GM23338 (cell line): ENCODE measurements around the gene PDCD7. TPM values are rescaled to one million over a fixed set of nuclear protein-coding genes. Genes with fewer than 3 reads are reported as not detected.

Experiments
- ATAC-seq: fragments of 200-7000 bp; cut with Tn5 transposase; 3 replicates; pipeline ENCODE4 v1.9.1; 2020
- DNase-seq: peaks from one replicate; pipeline ENCODE4 v3.0.0-alpha.2; 2015; ENCODE audit warnings: low spot score
- H2AFZ ChIP-seq: fragments of 200-600 bp; sonication (generic); 2 replicates; pipeline ENCODE4 v1.8.0; 2016; ENCODE audit warnings: antibody characterized with exemption, mild to moderate bottlenecking, moderate library complexity
- H3F3A ChIP-seq: fragments of 200-600 bp; sonication (generic); replicated peaks from 2 replicates; pipeline ENCODE4 v1.8.0; 2017; ENCODE audit warnings: antibody characterized with exemption, mixed run types, low read depth
- H3K27ac ChIP-seq: fragments of 200-600 bp; sonication (generic); 2 replicates; pipeline ENCODE4 v1.6.1; 2016; ENCODE audit warnings: low read depth
- H3K27me3 ChIP-seq: fragments of 200-600 bp; sonication (generic); 2 replicates; pipeline ENCODE4 v1.8.0; 2016; ENCODE audit warnings: mild to moderate bottlenecking, mixed run types, moderate library complexity; ENCODE audit not compliant: insufficient read depth
- H3K36me3 ChIP-seq: fragments of 200-600 bp; sonication (generic); 2 replicates; pipeline ENCODE4 v1.8.0; 2016; ENCODE audit warnings: mild to moderate bottlenecking; ENCODE audit not compliant: insufficient read depth
- H3K4me1 ChIP-seq: fragments of 200-600 bp; sonication (generic); 2 replicates; pipeline ENCODE4 v1.8.0; 2016; ENCODE audit warnings: mild to moderate bottlenecking, moderate library complexity; ENCODE audit not compliant: insufficient read depth
- H3K4me2 ChIP-seq: fragments of 200-600 bp; sonication (generic); 2 replicates; pipeline ENCODE4 v1.7.1; 2017; ENCODE audit warnings: mixed run types
- H3K4me3 ChIP-seq: fragments of 200-600 bp; sonication (generic); 2 replicates; pipeline ENCODE4 v1.6.1; 2016; ENCODE audit warnings: mixed run types
- H3K79me2 ChIP-seq: fragments of 200-600 bp; sonication (generic); replicated peaks from 2 replicates; pipeline ENCODE4 v1.8.0; 2017; ENCODE audit warnings: mild to moderate bottlenecking; ENCODE audit not compliant: insufficient read depth
- H3K9me2 ChIP-seq: fragments of 200-600 bp; sonication (generic); 2 replicates; pipeline ENCODE4 v1.8.0; 2017; ENCODE audit not compliant: insufficient read depth
- H4K20me1 ChIP-seq: fragments of 200-600 bp; sonication (generic); replicated peaks from 2 replicates; pipeline ENCODE4 v1.8.0; 2017; ENCODE audit warnings: mild to moderate bottlenecking; ENCODE audit not compliant: insufficient read depth
- H3K27ac Mint-ChIP-seq: 2 replicates; pipeline ENCODE4 v1.8.0; 2020; ENCODE audit warnings: inconsistent platforms, mild to moderate bottlenecking, moderate library complexity, mixed read lengths
- H3K27me3 Mint-ChIP-seq: 3 replicates; pipeline ENCODE4 v1.8.0; 2022; ENCODE audit warnings: low read depth, mild to moderate bottlenecking, moderate library complexity, mixed read lengths, inconsistent platforms; ENCODE audit not compliant: insufficient read depth, poor library complexity
- H3K36me3 Mint-ChIP-seq: 3 replicates; pipeline ENCODE4 v1.8.0; 2021; ENCODE audit warnings: low read depth, mild to moderate bottlenecking, inconsistent platforms, moderate library complexity, mixed read lengths
- H3K4me1 Mint-ChIP-seq: 3 replicates; pipeline ENCODE4 v1.8.0; 2020; ENCODE audit warnings: mild to moderate bottlenecking, inconsistent platforms, mixed read lengths
- H3K4me3 Mint-ChIP-seq: 3 replicates; pipeline ENCODE4 v1.8.0; 2021; ENCODE audit warnings: moderate library complexity, mild to moderate bottlenecking, inconsistent platforms, mixed read lengths
- H3K9me3 Mint-ChIP-seq: 3 replicates; pipeline ENCODE4 v1.8.0; 2020; ENCODE audit warnings: moderate library complexity, mild to moderate bottlenecking, inconsistent platforms, mixed read lengths
- CREB1 ChIP-seq: fragments of 250-450 bp; sonication (Bioruptor Pico); IDR thresholded peaks from 2 replicates; pipeline ENCODE4 v1.5.0; 2020; ENCODE audit warnings: low read depth, mild to moderate bottlenecking, moderate library complexity
- ETS1 ChIP-seq: IDR thresholded peaks from 2 replicates; pipeline ENCODE4 v1.6.1; 2016; ENCODE audit warnings: antibody characterized with exemption
- EZH2 ChIP-seq: fragments of 200-600 bp; sonication (generic); IDR thresholded peaks from one replicate; pipeline ENCODE4 v1.8.0; 2017; ENCODE audit warnings: antibody characterized with exemption, mild to moderate bottlenecking, low read depth; ENCODE audit not compliant: unreplicated experiment
- EZH2phosphoT487 ChIP-seq: fragments of 200-600 bp; sonication (generic); IDR thresholded peaks from one replicate; pipeline ENCODE4 v1.8.1; 2018; ENCODE audit warnings: antibody characterized with exemption; ENCODE audit not compliant: unreplicated experiment
- JUNB ChIP-seq: IDR thresholded peaks from one replicate; pipeline ENCODE4 v1.6.1; 2016; ENCODE audit warnings: antibody characterized with exemption; ENCODE audit not compliant: unreplicated experiment
- NANOG ChIP-seq: IDR thresholded peaks from 2 replicates; pipeline ENCODE4 v1.6.1; 2016; ENCODE audit warnings: antibody characterized with exemption, borderline replicate concordance
- POLR2AphosphoS5 ChIP-seq: IDR thresholded peaks from 2 replicates; pipeline ENCODE4 v1.6.1; 2016; ENCODE audit warnings: antibody characterized with exemption, low read depth
- ZNF331 ChIP-seq: fragments of 250-450 bp; sonication (Bioruptor Pico); IDR thresholded peaks from 2 replicates; pipeline ENCODE4 v1.5.0; 2020; ENCODE audit warnings: low read depth, mild to moderate bottlenecking, moderate library complexity
- polyA plus RNA-seq: library from polyadenylated mRNA; unstranded; fragments of >200 nt; fragmentation: Nextera tagmentation; extraction: Ambion mirVana; gene quantifications from 2 replicates; pipeline ENCODE4 v1.2.1, GENCODE V29; 2016
- total RNA-seq: library from RNA; depleted of rRNA; stranded (reverse); fragments of >200 nt; shearing (Covaris generic); gene quantifications from 2 replicates; pipeline ENCODE4 v1.2.3, GENCODE V29; 2014
- TF ChIP-seq, protein P1 (sequence below): fragments of 250-450 bp; sonication (Bioruptor Pico); IDR thresholded peaks from 2 replicates; pipeline ENCODE4 v1.5.0; 2020; ENCODE audit warnings: mild to moderate bottlenecking, moderate library complexity
- TF ChIP-seq, protein P2 (sequence below), 2 experiments: fragments of 200-600 bp in 1 of 2; sonication (generic) in 1 of 2; conservative IDR thresholded peaks; 2 replicates each; pipeline versions ENCODE4 v1.5.1 to v1.6.1; 2016 to 2017; ENCODE audit warnings: antibody characterized with exemption in 2 of 2, low read depth in 2 of 2, mild to moderate bottlenecking in 2 of 2, moderate library complexity in 1 of 2

PDCD7 gene
- total and polyA plus RNA-seq, 2 experiments from 2014 or later, result 16.8 to 21.2 TPM

GRCh38 chr15:65097651-65098263, 35.9 kb downstream of the PDCD7 start:
- no peak overlapping the region for H3K4me2 ChIP-seq
- no peaks in the 10 kb centered on the region for H3K9me3 Mint-ChIP-seq
- no peaks in the 10 kb centered on the region for H4K20me1 ChIP-seq
- no peaks in the 10 kb centered on the region for H3K79me2 ChIP-seq
- no peak overlapping the region for H3K27ac Mint-ChIP-seq
- H3K36me3 Mint-ChIP-seq, result no peaks in the 10 kb centered on the region
- H3K4me3 Mint-ChIP-seq, result no peak overlapping the region
- H3K27ac ChIP-seq, result no peak overlapping the region
- peaks cover 2% of the 10 kb centered on the region; the same call in 1 of the 2 replicates for H3K4me1 ChIP-seq
- no peaks in the 10 kb centered on the region for H3K9me2 ChIP-seq
- H3K27me3 ChIP-seq, result peaks cover 5% of the 10 kb centered on the region
- no peak for ATAC-seq
- no peaks in the 10 kb centered on the region for H3K36me3 ChIP-seq
- H3K4me3 ChIP-seq, result no peak overlapping the region
- TF ChIP-seq NANOG, result no peak
- no peak for TF ChIP-seq EZH2phosphoT487
- no peak for TF ChIP-seq JUNB
- TF ChIP-seq, protein P1, sequence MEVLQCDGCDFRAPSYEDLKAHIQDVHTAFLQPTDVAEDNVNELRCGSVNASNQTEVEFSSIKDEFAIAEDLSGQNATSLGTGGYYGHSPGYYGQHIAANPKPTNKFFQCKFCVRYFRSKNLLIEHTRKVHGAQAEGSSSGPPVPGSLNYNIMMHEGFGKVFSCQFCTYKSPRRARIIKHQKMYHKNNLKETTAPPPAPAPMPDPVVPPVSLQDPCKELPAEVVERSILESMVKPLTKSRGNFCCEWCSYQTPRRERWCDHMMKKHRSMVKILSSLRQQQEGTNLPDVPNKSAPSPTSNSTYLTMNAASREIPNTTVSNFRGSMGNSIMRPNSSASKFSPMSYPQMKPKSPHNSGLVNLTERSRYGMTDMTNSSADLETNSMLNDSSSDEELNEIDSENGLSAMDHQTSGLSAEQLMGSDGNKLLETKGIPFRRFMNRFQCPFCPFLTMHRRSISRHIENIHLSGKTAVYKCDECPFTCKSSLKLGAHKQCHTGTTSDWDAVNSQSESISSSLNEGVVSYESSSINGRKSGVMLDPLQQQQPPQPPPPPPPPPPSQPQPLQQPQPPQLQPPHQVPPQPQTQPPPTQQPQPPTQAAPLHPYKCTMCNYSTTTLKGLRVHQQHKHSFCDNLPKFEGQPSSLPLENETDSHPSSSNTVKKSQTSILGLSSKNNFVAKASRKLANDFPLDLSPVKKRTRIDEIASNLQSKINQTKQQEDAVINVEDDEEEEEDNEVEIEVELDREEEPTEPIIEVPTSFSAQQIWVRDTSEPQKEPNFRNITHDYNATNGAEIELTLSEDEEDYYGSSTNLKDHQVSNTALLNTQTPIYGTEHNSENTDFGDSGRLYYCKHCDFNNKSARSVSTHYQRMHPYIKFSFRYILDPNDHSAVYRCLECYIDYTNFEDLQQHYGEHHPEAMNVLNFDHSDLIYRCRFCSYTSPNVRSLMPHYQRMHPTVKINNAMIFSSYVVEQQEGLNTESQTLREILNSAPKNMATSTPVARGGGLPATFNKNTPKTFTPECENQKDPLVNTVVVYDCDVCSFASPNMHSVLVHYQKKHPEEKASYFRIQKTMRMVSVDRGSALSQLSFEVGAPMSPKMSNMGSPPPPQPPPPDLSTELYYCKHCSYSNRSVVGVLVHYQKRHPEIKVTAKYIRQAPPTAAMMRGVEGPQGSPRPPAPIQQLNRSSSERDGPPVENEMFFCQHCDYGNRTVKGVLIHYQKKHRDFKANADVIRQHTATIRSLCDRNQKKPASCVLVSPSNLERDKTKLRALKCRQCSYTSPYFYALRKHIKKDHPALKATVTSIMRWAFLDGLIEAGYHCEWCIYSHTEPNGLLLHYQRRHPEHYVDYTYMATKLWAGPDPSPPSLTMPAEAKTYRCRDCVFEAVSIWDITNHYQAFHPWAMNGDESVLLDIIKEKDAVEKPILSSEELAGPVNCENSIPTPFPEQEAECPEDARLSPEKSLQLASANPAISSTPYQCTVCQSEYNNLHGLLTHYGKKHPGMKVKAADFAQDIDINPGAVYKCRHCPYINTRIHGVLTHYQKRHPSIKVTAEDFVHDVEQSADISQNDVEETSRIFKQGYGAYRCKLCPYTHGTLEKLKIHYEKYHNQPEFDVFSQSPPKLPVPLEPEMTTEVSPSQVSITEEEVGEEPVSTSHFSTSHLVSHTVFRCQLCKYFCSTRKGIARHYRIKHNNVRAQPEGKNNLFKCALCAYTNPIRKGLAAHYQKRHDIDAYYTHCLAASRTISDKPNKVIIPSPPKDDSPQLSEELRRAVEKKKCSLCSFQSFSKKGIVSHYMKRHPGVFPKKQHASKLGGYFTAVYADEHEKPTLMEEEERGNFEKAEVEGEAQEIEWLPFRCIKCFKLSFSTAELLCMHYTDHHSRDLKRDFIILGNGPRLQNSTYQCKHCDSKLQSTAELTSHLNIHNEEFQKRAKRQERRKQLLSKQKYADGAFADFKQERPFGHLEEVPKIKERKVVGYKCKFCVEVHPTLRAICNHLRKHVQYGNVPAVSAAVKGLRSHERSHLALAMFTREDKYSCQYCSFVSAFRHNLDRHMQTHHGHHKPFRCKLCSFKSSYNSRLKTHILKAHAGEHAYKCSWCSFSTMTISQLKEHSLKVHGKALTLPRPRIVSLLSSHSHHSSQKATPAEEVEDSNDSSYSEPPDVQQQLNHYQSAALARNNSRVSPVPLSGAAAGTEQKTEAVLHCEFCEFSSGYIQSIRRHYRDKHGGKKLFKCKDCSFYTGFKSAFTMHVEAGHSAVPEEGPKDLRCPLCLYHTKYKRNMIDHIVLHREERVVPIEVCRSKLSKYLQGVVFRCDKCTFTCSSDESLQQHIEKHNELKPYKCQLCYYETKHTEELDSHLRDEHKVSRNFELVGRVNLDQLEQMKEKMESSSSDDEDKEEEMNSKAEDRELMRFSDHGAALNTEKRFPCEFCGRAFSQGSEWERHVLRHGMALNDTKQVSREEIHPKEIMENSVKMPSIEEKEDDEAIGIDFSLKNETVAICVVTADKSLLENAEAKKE (CRISPR knock-in tag), result no peak
- TF ChIP-seq POLR2AphosphoS5, result no peak
- TF ChIP-seq EZH2, result no peak
- no peak for TF ChIP-seq CREB1 (CRISPR knock-in tag)
- no peak for TF ChIP-seq ZNF331 (CRISPR knock-in tag)
- TF ChIP-seq, protein P2, sequence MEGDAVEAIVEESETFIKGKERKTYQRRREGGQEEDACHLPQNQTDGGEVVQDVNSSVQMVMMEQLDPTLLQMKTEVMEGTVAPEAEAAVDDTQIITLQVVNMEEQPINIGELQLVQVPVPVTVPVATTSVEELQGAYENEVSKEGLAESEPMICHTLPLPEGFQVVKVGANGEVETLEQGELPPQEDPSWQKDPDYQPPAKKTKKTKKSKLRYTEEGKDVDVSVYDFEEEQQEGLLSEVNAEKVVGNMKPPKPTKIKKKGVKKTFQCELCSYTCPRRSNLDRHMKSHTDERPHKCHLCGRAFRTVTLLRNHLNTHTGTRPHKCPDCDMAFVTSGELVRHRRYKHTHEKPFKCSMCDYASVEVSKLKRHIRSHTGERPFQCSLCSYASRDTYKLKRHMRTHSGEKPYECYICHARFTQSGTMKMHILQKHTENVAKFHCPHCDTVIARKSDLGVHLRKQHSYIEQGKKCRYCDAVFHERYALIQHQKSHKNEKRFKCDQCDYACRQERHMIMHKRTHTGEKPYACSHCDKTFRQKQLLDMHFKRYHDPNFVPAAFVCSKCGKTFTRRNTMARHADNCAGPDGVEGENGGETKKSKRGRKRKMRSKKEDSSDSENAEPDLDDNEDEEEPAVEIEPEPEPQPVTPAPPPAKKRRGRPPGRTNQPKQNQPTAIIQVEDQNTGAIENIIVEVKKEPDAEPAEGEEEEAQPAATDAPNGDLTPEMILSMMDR (conservative IDR thresholded peaks at IDR 0.05; ENCODE audit: low read depth in 2 of 2), result no peak
- TF ChIP-seq ETS1, result no peak
- peaks cover 4% of the 10 kb centered on the region; the same call in 2 of the 3 replicates for H3K4me1 Mint-ChIP-seq
- no peak for DNase-seq
- no peaks in the 10 kb centered on the region for H3F3A ChIP-seq
- no peak overlapping the region for H2AFZ ChIP-seq
- H3K27me3 Mint-ChIP-seq, result peaks cover 19% of the 10 kb centered on the region
